HepG2 (cell line): Measurements from ENCODE around the gene CPE.

Experiments
- CTCF ChIP-seq: sonication (generic); formaldehyde crosslinking; IDR thresholded peaks from 2 replicates; pipeline ENCODE4 v1.5.0; 2020; ENCODE audit warnings: mild to moderate bottlenecking, missing genetic modification reagents, moderate library complexity
- HCFC1 ChIP-seq: fragments of 150-350 bp; IDR thresholded peaks from 2 replicates; pipeline ENCODE4 v1.6.1; 2014; ENCODE audit warnings: low read depth, low read length
- ISX ChIP-seq: sonication (generic); formaldehyde crosslinking; conservative IDR thresholded peaks from 2 replicates; pipeline ENCODE4 v1.5.0; 2020; ENCODE audit warnings: missing genetic modification reagents
- MNT ChIP-seq: fragments of 450-650 bp; IDR thresholded peaks from 2 replicates; pipeline ENCODE4 v1.6.1; 2016
- ZNF775 ChIP-seq: sonication (generic); formaldehyde crosslinking; IDR thresholded peaks from 2 replicates; pipeline ENCODE4 v1.4.0; 2020; ENCODE audit warnings: missing genetic modification reagents, mild to moderate bottlenecking, moderate library complexity, borderline replicate concordance

GRCh38 chr4:165336743-165337142 is 42.1 kb upstream of the CPE start:
- no peak for TF ChIP-seq ZNF775 (CRISPR knock-in tag)
- no peak for TF ChIP-seq CTCF (CRISPR knock-in tag)
- TF ChIP-seq ISX (CRISPR knock-in tag), result no peak
- no peak for TF ChIP-seq MNT
- TF ChIP-seq HCFC1, result no peak
